HG02973 (cell line): Measurements from ENCODE around the gene SLC22A5.
A peak's percentile ranks its signal among the peaks of the same experiment; 100 is the strongest.
"Not testable (repeated sequence)": the region's sequence is repeated elsewhere in the genome, so short reads cannot be mapped to it uniquely, and the experiment has no call there.

Experiments
- ATAC-seq: cut with Tn5 transposase; IDR thresholded peaks from one replicate; pipeline ENCODE4 v1.9.1; 2021; ENCODE audit warnings: moderate library complexity; ENCODE audit not compliant: unreplicated experiment

The SLC22A5 gene

GRCh38 chr5:132387640-132388117 is 18.2 kb downstream of the SLC22A5 start:
- ATAC-seq, result no peak

- no peak for ATAC-seq
Observed at GRCh38 chr5:132388244-132389050, 18.9 kb downstream of the SLC22A5 start.

- no peak for ATAC-seq
Observed at GRCh38 chr5:132389051-132389331, 19.5 kb downstream of the SLC22A5 start.

- no peak for ATAC-seq
Observed at GRCh38 chr5:132389585-132390286, 20.2 kb downstream of the SLC22A5 start.

GRCh38 chr5:132391247-132391646 is 21.7 kb downstream of the SLC22A5 start:
- ATAC-seq, result no peak

DNA sequence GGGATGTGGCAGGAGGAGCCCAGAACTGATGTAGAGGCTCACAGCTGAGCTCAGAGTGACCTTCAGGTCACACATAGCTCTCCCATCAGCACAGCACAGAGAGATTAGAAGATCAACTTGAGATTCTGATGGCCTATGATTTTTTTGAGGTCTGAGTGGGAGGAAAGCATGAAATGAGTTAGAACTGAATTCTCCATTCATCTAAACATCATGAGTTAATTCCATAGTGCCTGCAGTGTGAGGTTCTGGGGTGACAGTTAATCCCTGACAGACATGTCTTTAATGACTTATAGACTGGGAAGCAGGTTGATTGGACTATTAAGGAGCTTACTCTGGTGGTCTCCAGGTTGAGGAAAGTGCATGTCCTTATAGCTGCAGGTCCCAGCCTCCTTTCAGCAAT is 22.4 kb downstream of the SLC22A5 start:
- no peak for ATAC-seq

DNA sequence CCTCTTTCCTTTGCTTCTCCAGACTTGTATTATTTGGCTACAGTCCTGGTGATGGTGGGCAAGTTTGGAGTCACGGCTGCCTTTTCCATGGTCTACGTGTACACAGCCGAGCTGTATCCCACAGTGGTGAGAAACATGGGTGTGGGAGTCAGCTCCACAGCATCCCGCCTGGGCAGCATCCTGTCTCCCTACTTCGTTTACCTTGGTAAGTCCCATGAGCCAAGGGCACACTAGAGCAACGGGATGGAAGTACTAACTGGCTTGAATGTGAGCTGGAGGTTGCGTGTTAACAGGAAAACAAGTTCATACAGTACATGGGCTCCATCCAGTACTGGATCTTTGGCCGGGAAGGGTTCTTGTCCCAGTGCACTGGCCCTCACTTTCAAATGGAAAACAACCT is 22.9 kb downstream of the SLC22A5 start:
- no peak for ATAC-seq

GRCh38 chr5:132392978-132393825 is 23.7 kb downstream of the SLC22A5 start:
- ATAC-seq, result no peak

- ATAC-seq, result peak; percentile 76
Observed at GRCh38 chr5:132394667-132395259, 25.3 kb downstream of the SLC22A5 start.

GRCh38 chr5:132396589-132397031 is 27.1 kb downstream of the SLC22A5 start:
- no peak for ATAC-seq

DNA sequence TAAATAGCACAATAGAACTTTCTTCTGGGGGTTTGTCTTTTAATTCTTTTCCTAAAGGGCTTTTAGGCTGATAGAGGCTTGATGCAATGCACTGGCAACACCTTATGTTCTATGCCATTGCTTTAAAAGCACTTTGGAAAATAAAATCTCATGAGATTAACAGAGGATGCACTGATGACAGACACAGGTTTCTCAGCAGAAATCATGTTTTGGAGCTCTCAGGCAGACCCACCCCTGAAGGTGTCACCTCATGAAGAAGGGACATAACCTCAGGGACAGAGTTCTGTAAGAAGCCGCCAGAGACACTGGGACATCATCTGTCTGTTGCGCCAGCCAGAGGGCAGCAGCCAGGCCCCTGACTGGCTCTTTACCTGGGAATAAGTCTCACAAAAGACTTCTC is 27.7 kb downstream of the SLC22A5 start:
- no peak for ATAC-seq

DNA sequence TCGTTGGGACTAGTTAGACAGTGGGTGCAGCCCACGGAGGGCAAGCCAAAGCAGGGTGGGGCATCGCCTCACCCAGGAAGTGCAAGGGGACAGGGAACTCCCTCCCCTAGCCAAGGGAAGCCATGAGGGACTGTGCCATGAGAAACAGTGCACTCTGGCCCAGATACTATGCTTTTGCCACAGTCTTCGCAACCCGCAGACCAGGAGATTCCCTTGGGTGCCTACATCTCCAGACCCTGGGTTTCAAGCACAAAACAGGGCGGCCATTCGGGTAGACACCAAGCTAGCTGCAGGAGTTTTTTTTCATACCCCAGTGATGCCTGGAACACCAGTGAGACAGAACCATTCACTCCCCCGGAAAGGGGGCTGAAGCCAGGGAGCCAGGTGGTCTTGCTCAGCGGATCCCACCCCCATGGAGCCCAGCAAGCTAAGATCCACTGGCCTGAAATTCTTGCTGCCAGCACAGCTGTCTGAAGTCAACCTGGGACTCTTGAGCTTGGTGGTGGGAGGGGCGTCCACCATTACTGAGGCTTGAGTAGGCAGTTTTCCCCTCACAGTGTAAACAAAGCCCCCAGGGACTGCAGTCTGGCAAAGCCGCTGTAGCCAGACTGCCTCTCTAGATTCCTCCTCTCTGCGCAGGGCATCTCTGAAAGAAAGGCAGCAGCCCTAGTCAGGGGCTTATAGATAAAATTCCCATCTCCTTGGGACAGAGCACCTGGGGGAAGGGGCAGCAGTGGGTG is 28.6 kb downstream of the SLC22A5 start:
- ATAC-seq, result not testable (repeated sequence)

DNA sequence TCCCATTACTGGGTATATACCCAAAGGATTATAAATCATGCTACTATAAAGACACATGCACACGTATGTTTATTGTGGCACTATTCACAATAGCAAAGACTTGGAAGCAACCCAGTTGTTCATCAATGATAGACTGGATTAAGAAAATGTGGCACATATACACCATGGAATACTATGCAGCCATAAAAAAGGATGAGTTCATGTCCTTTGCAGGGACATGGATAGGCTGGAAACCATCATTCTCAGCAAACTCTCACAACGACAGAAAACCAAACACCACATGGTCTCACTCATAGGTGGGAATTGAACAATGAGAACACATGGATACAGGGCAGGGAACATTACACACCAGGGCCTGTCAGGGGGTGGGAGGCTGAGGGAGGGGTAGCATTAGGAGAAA is 34.5 kb downstream of the SLC22A5 start:
- ATAC-seq, result not testable (repeated sequence)

GRCh38 chr5:132405646-132406045 is 36.1 kb downstream of the SLC22A5 start:
- ATAC-seq, result no peak

DNA sequence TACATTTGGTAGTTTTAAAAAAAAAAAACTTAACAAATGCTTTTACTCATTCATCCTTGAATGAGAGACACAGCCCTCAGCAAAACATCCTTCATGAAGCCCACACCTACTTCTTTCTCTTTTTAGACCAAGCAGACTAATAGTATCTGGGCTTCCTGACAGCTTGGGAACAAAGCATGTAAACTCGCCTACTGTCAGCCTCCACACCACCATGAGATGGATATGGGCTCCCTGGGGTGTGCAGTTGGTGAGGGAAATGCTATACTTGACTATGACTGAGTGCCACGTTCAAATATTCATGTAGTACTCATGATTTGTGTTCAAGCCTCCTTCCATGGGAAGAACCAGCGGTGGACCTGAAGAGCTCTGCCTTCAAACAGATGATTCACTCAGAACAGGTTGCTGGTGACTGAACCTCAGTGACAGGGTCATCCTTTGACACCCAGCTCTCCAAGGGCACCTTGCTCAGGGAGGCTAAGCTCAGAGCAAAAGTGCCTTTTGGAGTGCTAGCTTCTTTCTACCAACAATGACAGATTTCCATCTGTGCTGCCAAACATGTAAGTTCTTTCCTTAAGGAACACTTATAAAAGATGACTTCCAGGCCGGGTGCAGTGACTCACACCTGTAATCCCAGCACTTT is 36.8 kb downstream of the SLC22A5 start:
- no peak for ATAC-seq

DNA sequence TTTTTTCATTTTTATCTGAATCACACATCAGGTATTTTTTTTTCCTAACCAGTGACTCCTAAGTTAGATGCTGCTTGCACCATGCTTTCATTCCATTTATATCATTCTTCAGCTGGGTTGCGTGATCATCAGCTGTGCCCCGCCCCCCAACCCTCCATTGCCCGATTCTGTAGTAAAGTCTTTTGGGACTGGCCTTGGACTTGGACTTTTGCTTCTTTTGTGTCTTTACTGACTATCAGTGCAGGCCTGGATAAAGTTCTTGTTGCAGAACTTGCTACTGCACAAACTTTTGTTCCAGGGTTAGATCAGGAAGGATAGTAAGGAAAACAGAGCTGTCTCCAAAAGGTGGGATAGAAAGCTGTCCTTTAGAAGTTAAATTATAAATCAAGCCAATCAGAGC is 38.5 kb downstream of the SLC22A5 start:
- no peak for ATAC-seq

DNA sequence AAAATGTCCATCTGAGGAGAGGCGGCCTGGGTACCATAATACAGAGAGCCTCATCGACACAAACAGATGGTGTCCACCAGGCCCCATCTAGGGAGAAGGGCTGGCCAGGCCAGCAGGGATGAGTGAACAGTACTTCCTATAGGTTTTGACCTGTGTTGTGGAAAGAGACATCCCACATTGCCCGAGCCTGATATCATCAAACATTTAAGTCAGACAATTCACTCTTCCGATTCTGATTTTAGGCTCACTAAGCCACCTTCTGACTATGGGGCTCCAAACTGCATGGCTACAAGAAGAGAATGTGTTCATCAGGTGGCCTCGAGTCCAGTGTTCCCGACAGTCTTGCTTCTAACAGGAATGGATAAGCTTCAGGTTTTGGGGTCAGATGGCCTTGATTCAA is 38.9 kb downstream of the SLC22A5 start:
- ATAC-seq, result no peak

- ATAC-seq, result no peak
Observed at GRCh38 chr5:132408965-132409364, 39.5 kb downstream of the SLC22A5 start.

- ATAC-seq, result peak; percentile 70
Observed at GRCh38 chr5:132410451-132411303, 41.2 kb downstream of the SLC22A5 start.
